Colon (tissue), 2 donors: ENCODE measurements around the gene BCL2L13.

Experiments
- FAIRE-seq: peaks from 2 replicates; lab custom pipeline; 2012; peaks lifted over from hg19 to GRCh38; lab: Jason Lieb, UNC
- donor health status: control.
- donor health status: control.

Gene BCL2L13, protein sequence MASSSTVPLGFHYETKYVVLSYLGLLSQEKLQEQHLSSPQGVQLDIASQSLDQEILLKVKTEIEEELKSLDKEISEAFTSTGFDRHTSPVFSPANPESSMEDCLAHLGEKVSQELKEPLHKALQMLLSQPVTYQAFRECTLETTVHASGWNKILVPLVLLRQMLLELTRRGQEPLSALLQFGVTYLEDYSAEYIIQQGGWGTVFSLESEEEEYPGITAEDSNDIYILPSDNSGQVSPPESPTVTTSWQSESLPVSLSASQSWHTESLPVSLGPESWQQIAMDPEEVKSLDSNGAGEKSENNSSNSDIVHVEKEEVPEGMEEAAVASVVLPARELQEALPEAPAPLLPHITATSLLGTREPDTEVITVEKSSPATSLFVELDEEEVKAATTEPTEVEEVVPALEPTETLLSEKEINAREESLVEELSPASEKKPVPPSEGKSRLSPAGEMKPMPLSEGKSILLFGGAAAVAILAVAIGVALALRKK

DNA sequence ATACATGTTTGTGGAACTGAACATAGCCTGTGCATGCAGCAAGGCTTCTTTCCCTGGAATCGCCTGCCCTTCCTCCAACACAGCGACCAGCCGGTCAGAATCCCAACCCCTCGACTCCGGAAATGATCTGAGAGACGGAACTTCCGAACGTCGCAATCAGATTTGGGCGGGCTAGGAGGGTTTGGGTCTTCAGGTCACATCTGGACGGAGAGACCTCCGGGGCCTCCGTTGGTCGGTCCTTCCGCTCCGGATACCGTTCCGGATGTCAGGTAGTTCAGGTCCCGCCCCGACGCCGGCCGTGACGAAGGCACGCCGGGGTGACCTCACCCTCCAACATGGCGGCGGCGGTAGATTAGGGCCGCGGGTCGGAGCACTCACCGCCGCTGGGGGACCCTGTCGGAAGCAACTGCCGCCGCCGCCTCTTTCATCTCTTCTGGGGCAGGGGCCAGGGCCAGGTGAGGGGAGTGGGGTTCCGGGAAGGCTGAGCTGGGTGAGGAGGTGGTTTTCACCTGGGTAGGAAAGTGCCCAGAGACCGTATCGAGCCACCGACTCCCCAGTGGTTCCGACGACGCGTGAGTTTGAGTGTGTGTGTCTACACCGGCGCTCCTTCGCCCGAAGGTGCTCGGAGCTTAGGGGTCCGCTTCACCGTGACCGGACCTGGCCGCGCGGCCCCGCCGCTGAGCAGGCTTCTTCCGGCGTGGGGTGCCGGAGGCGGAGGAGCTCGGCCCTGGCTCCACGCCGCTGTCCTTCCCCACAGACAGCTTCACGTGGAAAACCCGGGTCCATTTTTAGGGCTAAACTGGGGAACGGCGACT lies at the start of gene BCL2L13:
Gene BCL2L13 (plus strand): TSS at position 326 of the 815 bp plus-strand sequence. CDS start 16,955 bp downstream, outside the sequence.
- no peak for FAIRE-seq

DNA sequence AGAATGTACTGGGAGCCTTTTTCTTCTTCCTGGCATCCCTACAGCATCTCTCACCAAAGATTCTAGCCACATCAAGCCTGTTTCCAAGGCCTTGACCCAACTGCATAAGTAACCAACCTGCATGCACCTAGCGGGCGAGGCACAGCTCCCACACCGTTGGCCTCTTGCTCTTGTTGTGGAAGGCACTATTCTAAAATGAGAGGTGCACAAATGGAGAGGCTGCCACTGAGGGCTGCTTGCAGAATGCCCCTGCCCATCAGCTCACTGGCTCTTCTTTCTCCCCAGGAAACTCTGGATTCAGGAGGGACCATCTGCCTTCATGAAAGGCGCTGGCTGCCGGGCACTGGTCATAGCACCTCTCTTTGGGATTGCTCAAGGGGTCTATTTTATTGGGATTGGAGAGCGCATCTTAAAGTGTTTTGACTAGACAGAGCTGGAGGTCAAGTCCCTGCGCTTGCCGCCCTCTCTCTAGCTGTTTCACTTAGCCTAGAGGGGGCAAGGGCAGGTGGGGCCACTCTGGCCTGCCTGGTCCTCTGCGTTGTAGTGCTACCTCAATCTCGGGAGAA lies 48.7 kb upstream of the BCL2L13 start:
- no peak for FAIRE-seq

DNA sequence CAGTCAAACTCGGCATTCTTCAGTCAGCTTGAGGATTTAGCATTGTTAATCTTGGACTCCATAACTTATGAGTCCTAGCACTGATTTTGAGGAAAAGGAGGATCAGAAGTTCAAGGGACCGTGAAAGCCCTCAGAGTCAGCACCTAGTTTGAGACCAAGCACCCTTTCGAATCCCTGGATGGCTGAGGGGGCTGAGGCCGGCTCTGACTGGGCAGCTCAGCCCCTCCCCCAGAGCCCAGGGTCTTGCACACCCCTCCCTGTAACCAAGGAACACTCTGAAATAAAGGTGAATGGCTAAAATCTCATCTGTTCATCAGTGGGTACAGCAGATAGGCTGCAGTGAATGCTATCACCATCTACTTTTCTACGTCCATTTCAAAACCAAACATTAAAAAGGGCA lies 48.0 kb upstream of the BCL2L13 start:
- FAIRE-seq: no peak

DNA sequence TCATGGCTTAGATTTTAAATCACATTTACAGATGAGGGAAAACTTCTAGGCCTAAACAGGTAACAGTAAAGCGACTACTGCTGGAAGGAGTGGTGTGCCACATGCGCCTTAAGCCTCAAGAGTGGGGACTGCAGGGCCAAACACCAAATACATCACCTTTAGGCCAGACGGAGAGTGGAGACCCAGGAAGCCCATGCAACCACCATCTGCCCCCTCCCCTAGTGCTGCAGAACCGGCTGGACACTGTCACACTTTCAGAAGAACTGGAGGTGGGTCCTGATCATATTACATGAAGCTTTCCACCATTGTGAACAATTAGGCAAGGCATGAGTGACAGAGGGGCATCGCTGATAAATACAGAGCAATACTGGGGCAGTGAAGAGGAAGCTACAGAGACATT lies 46.4 kb upstream of the BCL2L13 start:
- no peak for FAIRE-seq

DNA sequence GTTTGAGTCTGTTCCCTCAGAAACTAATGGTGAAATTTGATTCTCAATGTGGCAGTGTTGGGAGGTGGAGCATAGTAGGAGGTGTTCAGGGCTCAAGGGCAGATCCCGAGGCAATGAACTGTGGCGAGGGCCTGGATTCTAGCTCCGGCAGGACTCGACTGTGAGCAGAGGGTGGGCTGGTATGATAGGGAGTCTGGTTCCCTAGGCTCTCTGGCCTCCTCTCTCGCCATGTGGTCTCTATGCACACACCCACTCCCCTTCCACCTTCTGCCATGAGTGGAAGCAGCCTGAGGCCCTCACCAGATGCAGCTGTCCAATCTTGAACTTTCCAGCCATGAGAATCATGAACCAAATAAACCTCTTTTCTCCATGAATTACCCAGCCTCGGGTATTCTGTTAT lies 42.3 kb upstream of the BCL2L13 start:
- no peak for FAIRE-seq

DNA sequence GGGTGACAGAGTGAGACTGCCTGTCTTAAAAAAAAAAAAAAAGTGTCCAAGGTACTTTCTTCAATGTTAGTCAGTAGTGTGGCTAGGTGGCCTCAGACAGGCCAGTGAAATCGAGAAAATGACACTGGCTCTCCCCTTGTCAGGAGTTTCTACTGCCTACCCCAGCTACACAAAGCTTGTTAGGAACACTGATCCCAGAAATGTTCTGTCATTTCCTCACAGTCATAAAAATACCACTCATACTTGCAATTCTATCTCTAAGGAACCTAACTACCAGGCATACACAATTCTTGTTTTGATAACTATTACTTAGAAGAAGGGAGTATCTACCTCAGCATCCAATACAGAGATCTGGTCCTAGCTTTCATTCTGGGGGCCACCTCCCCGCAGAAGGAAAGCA lies 41.3 kb upstream of the BCL2L13 start:
- FAIRE-seq: no peak

DNA sequence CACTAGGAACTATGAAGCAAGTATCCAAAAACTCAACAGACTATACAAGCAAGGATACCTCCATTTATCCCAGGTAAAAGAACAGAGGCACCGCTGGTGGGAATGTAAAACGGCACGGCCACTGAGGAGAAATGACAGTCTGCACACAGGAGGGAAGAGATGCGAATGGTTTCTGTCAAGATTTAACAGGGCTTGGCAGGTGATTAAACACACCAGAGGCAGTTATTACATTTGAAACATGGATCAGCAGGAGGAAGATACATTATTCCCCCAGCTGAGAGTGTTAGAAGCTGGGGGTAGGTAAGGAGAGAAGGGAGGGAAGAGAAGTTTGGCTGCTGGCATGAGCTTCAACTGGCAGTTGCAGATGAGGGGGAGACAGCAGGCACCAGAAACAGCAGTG lies 40.2 kb upstream of the BCL2L13 start:
- FAIRE-seq: no peak

DNA sequence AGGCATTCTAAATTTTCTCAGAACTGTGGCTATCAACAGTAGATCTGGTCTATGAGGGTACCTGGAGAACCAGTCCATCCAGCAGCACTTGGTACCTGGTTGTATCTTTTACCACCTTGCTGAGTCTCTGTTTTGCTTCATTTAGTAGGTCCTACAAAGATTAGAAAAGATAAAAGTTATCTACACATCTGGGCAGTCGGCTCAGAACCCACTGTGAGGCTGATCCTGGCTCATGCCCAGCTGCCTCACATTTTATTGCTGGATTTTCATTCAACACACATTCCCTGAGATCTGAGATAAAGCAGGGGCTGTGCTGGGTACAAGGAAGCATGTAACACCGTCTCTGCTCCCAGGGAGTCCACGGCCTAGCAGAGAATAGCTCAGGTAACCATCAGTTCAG lies 37.5 kb upstream of the BCL2L13 start:
- FAIRE-seq: no peak

DNA sequence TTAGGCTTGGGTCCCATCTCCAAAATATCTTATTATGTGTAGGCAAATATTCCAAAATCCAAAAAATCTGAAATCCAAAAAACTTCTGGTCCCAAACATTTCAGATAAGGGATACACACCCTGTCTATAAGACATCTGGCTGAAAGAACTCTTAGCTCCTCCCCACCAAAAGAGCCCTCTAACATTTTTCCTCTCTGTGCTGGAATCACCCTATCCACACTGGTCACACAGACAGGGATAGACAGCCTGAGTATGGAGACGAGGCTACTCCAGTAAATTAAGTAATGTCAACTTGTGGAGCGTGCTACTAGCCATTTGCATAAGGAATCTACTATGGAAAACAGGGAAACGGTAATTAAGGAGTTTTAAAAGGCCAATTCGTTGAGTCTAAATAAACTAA lies 34.9 kb upstream of the BCL2L13 start:
- no peak for FAIRE-seq

DNA sequence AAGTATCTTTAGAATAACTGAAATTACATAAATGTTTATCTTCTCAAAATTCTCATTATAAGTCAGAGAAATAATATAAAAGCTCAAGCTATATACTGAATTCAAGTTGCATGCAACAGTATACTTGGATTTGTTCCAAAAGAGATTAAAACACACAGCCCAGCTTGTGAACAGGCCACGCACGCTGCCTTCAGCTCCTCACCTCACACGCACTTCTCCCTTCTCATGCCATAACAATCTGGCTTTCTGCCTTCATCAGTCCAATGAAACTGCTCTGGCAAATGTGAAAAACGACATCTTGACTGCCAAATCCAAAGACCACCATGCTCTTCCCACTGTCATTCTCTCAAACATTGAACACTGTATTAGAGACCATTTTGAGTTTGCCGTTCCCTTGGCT lies 32.1 kb upstream of the BCL2L13 start:
- no peak for FAIRE-seq

DNA sequence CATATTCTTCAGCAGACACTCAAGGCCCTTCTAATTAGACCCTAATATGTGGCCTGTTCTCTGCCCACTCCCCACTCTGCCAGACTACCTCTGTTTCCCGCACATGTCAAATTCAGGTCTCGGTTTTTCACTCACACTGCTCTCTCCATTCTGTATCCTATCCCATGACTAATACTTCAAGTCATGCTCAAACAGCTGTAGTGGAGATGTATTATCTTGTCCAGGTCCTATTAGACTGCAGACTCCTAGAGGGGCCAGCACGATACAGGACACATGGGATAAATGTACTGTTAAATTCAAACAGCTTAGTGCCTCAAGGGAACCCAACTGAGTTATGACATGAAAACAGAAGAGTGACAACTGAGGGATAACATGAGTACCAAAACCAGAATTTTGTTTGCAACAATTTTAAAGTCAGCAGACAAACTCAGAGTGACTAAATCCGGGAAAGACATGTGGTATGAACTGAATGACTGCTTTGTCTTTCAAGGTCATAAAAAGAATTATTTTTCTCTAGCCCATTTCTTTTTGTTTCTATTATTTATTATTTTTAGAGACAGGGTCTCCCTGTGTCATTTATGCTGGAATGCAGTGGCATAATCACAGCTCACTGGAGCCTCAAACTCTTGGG lies 30.6 kb upstream of the BCL2L13 start:
- FAIRE-seq: no peak

DNA sequence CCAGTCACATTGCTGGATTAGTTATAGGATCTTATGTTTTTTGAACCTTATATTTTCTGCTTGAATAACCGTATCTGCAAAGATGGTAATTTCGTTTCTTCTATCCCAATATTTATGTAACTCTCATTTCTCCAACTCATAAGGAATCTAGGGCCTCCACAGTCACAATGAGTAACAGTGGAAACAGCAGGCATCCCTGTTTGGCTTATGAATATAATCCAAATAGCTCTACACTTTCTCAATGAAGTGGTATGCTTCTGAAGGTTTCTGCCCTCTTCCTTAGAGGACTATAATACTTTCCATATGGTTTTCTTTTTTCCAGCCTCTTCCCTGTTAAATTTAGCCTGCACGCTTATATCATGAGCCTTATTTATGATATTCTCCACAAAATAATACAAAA lies 26.5 kb upstream of the BCL2L13 start:
- FAIRE-seq: no peak

DNA sequence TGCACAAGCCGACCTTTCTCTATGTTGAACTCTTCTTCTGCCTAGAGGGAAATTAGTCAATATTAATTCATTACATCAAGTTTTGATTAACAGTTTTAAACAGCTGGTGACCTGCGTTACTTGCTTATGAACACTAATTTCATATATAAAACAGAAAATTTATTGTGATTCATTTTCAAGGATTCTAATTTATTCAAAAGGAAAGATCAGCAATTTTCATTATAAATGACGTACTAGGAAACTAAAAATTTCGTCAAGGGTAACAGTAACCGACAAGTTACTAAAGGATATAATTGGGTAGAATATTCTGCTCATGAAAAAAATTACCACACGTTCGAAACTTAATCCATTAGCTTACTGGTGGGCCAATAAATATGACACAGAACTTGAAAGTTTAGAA lies 25.3 kb upstream of the BCL2L13 start:
- FAIRE-seq: no peak

DNA sequence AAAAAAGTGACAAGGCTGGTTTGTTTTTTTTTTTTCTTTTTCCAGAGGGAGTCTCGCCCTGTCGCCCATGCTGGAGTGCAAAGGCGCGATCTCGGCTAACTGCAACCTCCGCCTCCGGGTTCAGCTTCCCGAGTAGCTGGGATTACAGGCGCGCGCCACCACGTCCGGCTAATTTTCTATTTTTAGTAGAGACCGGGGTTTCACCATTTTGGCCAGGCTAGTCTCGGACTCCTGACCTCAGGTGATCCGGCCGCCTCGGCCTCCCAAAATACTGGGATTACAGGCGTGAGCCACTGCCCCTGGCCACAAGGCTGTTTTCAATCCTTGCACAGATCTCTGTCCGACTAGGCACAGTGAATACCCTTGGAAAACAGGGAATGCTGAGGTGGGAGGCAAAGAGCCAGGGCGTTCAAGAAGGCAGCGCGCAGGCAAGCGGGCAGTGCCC lies 10.6 kb upstream of the BCL2L13 start:
- FAIRE-seq: no peak

DNA sequence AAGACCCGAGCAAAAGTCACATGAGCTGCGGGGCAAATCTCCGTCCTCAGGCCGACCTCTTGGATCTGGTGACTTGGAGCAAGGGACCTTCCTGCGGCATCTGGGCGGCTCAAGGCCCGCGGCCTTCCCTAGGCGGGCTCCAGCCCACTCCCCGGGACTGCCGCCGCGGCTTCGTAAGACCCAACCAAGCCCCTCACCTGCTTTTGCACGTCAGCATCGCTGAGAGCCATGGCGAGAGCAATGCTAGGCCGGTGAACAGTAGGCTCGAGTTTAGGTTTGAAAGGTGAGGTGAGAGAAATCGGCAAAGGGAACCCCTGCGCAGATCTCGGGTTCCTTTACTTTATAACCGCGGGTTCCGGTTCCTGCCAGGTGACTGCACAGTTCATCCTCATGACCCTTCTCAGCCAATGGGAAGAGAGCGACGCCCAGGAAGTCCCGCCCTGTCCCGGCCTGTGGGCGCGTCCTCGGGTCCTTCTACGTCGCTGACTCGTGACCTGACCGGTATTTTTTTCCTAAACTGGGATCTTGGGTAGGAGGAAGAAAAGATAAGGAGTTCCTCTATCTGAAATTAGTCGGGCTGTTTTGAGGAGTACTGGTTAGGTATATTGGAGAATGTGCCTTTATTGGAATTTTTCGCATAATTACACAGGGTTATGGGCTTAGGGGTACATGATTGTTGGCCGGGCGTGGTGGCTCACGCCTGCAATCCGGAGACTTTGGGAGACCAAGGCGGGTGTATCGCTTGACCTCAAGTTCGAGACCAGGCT lies 10.0 kb upstream of the BCL2L13 start, which contains the start of gene ATP6V1E1:
Gene ATP6V1E1 (minus strand): TSS at position 344 of the 767 bp plus-strand sequence. CDS start 114 bp downstream, at position 230.
- peak; percentile 49 for FAIRE-seq

DNA sequence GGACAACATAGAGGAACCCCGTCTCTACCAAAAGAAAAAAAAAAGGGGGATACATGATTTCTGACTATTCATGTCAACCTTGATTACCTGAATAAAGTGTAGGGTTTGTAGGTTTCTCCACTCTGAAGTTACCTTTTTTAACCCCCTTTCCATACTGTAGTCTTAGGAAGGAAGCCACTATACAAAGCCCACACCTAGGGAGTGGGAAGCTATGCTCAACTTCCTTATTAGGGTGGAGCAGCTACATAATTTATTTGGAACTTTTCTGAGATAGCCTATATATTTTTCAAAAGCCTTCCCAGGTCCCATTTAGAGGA lies 9.4 kb upstream of the BCL2L13 start:
- no peak for FAIRE-seq

DNA sequence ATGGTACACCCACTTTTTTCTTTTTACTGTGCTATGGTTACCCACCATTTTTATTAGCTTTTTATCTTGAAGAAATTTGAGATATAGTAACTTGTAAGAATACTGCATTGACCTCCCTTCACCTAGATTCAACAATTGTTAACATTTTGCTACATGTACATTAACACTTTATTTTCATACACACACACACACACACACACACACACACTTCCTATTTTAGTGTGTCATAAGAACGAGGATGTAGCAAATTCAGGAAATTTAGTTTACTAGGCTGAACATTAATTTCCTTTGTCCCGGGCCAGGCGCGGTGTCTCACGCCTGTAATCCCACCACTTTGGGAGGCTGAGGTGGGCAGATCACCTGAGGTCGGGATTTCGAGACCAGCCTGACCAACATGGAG lies 8.9 kb upstream of the BCL2L13 start:
- FAIRE-seq: no peak

DNA sequence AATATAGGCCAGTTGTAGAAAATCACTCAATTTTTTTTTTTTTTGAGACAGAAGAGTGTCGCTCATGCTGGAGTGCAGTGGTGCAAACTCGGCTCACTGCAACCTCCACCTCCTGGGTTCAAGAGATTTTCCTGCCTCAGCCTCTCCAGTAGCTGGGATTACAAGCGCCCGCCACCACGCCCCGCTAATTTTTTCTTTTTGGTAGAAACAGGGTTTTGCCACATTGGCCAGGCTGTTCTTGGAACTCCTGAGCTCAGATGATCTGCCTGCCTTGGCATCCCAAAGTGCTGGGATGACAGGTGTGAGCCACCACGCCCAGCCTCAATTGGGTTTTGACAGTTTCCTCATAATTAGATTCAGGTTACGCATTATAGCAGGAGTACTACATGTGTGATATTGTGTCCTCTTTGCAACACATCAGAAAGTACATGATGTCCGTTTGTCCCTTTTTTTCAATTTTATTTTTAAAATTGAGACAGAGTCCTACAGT lies 7.4 kb upstream of the BCL2L13 start:
- no peak for FAIRE-seq

DNA sequence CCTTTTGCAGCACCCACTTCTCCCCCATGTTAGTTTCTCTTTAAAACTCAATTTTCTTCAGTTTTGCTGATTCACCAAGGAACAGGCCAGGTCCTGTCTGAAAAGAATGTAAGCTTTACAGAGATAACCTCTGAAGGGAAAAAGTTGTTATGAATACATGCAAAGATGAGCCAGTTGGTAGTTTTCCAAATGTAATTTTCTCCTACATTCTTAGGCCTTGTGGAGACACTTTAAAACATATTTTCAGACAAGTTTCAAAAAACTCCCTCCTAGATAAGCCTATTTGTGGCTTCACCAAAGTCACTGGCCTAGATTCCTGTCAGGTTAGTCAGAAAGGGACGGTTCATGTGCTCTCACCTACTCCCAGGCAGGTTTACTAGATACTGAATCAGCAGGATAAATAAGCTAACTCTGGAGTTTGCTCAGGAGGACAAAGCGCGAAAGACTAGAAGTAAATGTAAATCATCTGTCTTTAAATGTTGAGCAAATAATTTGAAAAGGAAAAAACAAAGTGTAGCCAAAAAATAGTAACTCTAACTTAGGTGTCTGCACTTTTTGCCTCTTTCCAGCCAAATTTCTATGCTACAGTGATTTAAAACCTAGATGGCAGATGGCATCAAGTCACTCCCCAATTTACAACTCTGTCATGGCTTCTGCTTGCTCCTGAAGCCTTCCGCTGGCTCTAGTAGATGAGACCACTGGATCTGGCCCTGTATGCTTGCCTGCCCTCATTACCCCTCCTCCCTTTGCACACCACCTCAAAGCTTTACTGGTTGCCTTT lies 5.2 kb upstream of the BCL2L13 start:
- no peak for FAIRE-seq

DNA sequence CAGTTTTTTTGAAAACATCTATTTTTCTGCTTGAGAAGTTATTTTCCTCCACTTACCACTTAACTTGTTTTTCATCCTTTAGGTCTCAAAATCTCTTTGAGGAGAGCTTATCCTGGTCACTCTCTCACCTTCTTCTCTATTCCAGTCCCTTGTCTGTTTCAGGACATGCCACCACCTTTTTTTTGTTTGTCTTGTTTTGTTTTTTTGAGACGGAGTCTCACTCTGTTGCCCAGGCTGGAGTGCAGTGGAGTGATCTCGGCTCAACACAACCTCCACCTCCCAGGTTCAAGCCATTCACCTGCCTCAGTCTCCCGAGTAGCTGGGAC lies 4.6 kb upstream of the BCL2L13 start:
- FAIRE-seq: no peak

DNA sequence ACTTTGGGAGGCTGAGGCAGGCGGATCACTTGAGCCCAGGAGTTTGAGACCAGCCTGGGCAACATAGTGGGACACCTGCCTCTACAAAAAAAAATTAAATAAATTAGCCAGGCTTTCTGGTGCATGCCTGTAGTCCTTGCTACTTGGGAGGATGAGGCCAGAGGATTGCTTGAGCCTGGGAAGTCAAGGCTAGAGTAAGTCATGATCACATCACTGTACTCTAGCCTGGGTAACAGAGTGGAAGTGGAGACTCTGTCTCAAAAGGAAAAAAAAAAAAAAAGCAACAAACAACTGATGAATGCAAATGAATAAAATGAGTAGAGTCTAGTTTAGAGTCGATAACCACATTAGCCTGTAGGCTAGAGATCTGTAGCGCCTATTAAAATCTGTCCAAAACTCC lies 3.9 kb upstream of the BCL2L13 start:
- no peak for FAIRE-seq
